Fibroblast of villous mesenchyme (primary cell): ENCODE results near the gene CTPS2. TPM values are rescaled to one million over a fixed set of nuclear protein-coding genes. Genes with fewer than 3 reads are reported as not detected.
A peak's percentile ranks its signal among the peaks of the same experiment; 100 is the strongest.

Experiments used
- DNase-seq: peaks from one replicate; pipeline ENCODE4 v3.0.0-alpha.2; 2010; ENCODE audit warnings: low read depth
- H3K4me3 ChIP-seq: 2 replicates; pipeline ENCODE4 v1.5.1; 2011; ENCODE audit warnings: low read depth, mild to moderate bottlenecking, low read length
- CTCF ChIP-seq: IDR thresholded peaks from 2 replicates; pipeline ENCODE4 v1.5.1; 2012; ENCODE audit warnings: low read depth, mild to moderate bottlenecking, low read length; ENCODE audit not compliant: insufficient read depth
- total RNA-seq: library from RNA; depleted of rRNA; stranded (reverse); fragments of >200 nt; gene quantifications from 2 replicates; pipeline ENCODE4 v1.2.3, GENCODE V29; 2012

Gene CTPS2
- total RNA-seq, 1 donor, result 9.1 TPM

- no peak for DNase-seq
- no peak for TF ChIP-seq CTCF
- no peak overlapping the region for H3K4me3 ChIP-seq
These were observed 58.4 kb downstream of the CTPS2 start for GRCh38 chrX:16654093-16654492.

GRCh38 chrX:16653424-16653823 is 59.0 kb downstream of the CTPS2 start:
- no peak for DNase-seq
- TF ChIP-seq CTCF, result no peak
- no peak overlapping the region for H3K4me3 ChIP-seq

- TF ChIP-seq CTCF, result no peak
- no peak overlapping the region for H3K4me3 ChIP-seq
- DNase-seq, result no peak
These were observed 61.0 kb downstream of the CTPS2 start for GRCh38 chrX:16651391-16652024.

GRCh38 chrX:16649858-16650257 is 62.6 kb downstream of the CTPS2 start, which contains the start of gene S100G:
Gene S100G, plus strand, starts transcription at chrX:16650158. Its CDS starts 849 bp downstream, at chrX:16651007.
- no peak for DNase-seq
- TF ChIP-seq CTCF, result no peak

GRCh38 chrX:16646366-16647138 is 65.9 kb downstream of the CTPS2 start:
- no peak for TF ChIP-seq CTCF
- DNase-seq, result no peak
- no peak overlapping the region for H3K4me3 ChIP-seq

More at GRCh38 chrX:16649858-16650257, 62.6 kb downstream of the CTPS2 start, which contains the start of gene S100G:
- H3K4me3 ChIP-seq, result no peak within 1 kb of the TSS

- DNase-seq, result peak; percentile 45
- H3K4me3 ChIP-seq, result no peak overlapping the region
- TF ChIP-seq CTCF, result no peak
These were observed 69.3 kb downstream of the CTPS2 start for GRCh38 chrX:16643176-16643575.

GRCh38 chrX:16640823-16641222 is 71.6 kb downstream of the CTPS2 start:
- H3K4me3 ChIP-seq, result no peak overlapping the region
- no peak for TF ChIP-seq CTCF
- no peak for DNase-seq
